HG02571 (cell line): ENCODE measurements around the gene WDFY2.

Experiments
- ATAC-seq: cut with Tn5 transposase; IDR thresholded peaks from one replicate; pipeline ENCODE4 v1.9.1; 2021; ENCODE audit warnings: mild to moderate bottlenecking, moderate library complexity; ENCODE audit not compliant: unreplicated experiment

WDFY2 gene

GRCh38 chr13:51783428-51784094 lies 199.3 kb downstream of the WDFY2 start:
- no peak for ATAC-seq

GRCh38 chr13:51784097-51784496 lies 199.8 kb downstream of the WDFY2 start:
- no peak for ATAC-seq

GRCh38 chr13:51785712-51786424 lies 201.6 kb downstream of the WDFY2 start:
- ATAC-seq = no peak

- no peak for ATAC-seq
Observed at GRCh38 chr13:51786425-51787265, 202.4 kb downstream of the WDFY2 start.

GRCh38 chr13:51793570-51794271 lies 209.5 kb downstream of the WDFY2 start:
- ATAC-seq = peak; percentile 59

GRCh38 chr13:51794964-51795363 lies 210.7 kb downstream of the WDFY2 start:
- ATAC-seq = no peak

- ATAC-seq = no peak
Observed at GRCh38 chr13:51795419-51795818, 211.2 kb downstream of the WDFY2 start.

GRCh38 chr13:51796546-51796945 lies 212.3 kb downstream of the WDFY2 start:
- ATAC-seq = no peak

- ATAC-seq = no peak
Observed at GRCh38 chr13:51797664-51798488, 213.6 kb downstream of the WDFY2 start.

- ATAC-seq = no peak
Observed at GRCh38 chr13:51799261-51799660, 215.0 kb downstream of the WDFY2 start.

GRCh38 chr13:51800486-51800885 lies 216.2 kb downstream of the WDFY2 start:
- ATAC-seq = no peak

- ATAC-seq = no peak
Observed at GRCh38 chr13:51801631-51802099, 217.4 kb downstream of the WDFY2 start.

- no peak for ATAC-seq
Observed at GRCh38 chr13:51802631-51803418, 218.6 kb downstream of the WDFY2 start.

GRCh38 chr13:51803422-51804294 lies 219.4 kb downstream of the WDFY2 start, which contains the start of gene DHRS12:
TSS of gene DHRS12 (minus strand) at chr13:51804163. CDS start at chr13:51799659, 4,504 bp downstream.
- ATAC-seq = peak; percentile 86

GRCh38 chr13:51804295-51805172 lies 220.3 kb downstream of the WDFY2 start:
- ATAC-seq = no peak

- no peak for ATAC-seq
Observed at GRCh38 chr13:51805313-51805712, 221.1 kb downstream of the WDFY2 start.

GRCh38 chr13:51805925-51806324 lies 221.7 kb downstream of the WDFY2 start:
- ATAC-seq = no peak
